ENCODE measurements around the gene AFAP1. TPM values are rescaled to one million over a fixed set of nuclear protein-coding genes. Genes with fewer than 3 reads are reported as not detected.

The AFAP1 gene
- total RNA-seq, 2 experiments from 2014 or later: 18.1 to 18.7 TPM

DNA sequence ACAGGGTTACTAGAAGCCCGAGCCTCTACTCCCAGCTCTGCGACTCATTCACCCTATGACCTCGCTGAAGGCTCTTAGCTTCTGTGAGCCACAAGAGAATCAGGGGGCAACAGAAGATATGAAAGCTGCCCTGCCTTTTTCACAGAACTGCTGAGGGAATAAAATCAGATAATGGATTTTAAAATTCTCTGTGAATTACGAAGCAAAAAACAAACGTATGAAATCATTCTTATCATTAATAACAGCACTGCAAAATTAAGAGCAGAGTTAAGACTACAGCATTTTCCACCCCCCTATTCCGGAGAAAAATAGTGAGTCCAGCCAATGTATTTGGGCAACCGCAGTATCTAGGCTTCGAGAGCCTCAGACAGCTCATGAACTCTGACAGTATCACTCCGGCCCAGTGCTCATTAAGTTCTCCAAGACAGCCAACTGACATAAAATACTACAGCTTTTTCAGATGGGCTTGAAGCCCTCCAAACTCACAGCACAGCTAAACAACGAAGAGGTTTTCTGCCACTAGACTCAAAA, 33.4 kb downstream of the AFAP1 start:
- CTCF ChIA-PET: interaction anchor here (1.3 kb wide), 1 partner anchor 21 kb away, joined by 3 read pairs; no protein-coding TSS in a partner anchor
- POLR2A ChIA-PET: interaction anchor here (0.5 kb wide), 1 partner anchor 128 kb away, joined by 3 read pairs; no protein-coding TSS in a partner anchor

DNA sequence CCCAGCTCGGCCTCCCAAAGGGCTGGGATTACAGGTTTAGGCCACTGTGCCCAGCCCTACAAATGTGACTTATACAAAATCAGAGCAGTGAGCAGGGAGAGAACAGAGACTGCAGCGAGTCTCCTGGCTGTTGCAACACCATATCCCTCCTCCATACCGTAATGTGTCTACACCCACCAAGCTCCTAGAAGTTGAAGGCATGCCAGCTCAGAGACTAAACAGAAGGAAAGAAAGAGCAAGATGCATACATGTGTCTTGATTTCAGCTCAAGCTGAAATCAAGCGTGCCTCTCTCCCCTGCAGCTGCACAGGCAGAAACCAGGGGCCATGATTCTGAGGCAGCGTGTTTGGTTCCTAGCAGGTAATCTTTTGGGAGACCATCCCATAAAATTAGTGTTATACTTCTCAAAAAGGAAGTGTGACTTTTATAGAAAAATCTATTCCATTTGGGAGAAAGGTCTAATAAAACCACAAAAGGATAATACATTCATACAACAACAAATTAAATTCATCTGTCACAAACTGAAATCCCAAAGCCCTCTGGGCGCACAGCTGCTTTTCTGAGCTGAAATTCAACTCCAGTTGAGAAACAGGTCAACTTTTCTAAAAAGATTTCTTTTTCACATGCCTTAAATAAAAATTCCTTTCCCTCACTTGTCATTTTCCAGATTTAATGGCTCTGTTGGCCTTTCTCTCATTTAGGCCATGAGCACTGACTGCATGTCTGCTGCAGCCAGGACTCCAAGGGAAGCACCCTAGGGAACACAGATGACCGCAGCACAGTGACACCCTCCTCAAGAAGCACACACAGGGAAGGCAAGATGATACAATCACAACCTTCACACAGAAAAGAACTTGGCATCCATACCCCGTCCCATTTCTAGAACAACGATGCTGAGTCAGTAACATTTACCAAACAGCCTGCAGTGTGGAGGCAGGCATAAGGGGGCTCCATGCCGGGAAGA, 34.4 kb downstream of the AFAP1 start:
- ChIA-PET CTCF (no interaction called here), POLR2A (no interaction called here)

DNA sequence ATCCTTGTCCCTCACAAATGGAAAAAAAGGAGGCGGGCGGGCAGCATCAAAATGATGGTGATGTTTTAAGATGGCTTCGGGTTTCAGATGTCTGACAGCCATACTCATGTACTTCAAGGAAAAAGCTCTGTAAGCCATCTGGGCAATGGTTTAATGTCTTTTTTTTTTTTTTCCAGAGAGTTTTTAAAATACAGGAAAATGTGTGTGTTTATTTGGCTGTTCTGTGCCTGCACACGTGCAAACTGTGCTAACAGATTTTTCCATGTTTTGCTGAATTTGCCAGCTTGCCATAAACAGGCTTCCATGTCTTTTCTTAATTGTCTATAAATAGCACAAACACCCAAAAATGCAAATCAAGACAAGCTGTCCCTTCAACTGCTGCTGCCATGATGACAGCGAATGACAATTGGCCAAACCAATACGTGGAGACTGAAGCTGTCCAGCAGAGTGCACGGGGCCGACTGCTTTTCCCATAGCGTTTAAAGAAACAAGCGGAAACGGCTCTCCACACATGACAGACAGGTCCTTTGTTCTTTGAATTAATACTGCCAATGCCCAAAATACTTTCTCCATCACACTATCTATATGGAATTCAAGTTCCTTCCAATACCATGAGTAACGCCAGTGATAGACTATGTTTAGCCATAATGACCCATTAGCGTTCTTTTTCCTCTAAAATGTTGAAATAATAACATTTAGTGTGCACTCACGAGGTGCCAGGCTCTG, 35.7 kb downstream of the AFAP1 start:
- CTCF ChIA-PET: interaction anchor here (1.1 kb wide), 1 partner anchor 16 kb away, joined by 3 read pairs; no protein-coding TSS in a partner anchor
- POLR2A ChIA-PET: no interaction called here

GRCh38 chr4:7902826-7903225, 36.8 kb downstream of the AFAP1 start:
- POLR2A ChIA-PET: no interaction called here
- CTCF ChIA-PET: no interaction called here

DNA sequence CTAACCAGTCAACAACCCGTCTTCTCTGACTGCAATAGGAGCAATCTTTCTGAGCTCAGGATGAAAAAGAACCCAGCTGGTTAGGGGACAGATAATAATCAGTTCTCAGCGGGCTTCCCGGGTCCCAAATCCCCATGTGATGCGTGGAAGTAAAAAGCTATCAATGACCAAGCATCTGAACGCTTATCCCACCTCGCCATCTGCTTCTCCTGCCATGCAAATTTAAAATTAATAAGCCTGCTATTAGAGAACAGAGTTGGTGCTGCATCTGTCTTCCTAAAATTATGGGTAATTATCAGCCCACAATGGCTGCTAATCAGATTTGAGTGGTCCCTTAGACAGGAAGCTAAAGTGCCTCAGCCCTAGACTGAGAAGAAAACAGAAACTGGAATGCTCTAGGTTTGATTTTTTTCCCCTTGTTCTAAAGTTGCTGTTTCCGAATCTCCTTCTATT, 37.5 kb downstream of the AFAP1 start:
- CTCF ChIA-PET: no interaction called here
- POLR2A ChIA-PET: no interaction called here

DNA sequence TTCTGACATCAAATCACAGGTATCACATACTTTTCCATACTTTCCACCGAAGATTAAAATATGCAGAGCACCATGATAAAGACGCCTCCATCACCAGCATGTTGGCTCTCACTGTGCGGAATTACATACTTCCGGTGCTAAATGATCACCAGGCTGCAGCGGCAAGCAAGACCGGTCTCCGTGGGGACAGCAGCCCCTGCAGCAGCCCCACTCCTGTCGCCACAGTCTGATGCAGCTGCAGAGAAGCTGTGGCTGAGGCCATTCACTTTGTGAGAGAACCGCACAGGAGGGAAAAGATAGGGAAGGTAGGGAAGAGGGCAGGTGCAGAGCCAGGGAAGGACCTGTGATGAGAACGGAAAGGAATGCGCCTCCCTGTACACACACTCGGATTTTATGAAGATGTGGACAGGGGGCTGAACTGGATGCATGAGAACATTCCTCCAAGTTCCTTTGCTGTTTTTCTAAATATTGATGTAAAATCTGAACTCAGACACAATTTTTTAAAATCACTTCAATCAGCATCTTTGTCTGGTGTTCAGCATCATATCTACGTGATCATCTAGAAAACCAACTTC, 38.3 kb downstream of the AFAP1 start:
- CTCF ChIA-PET: no interaction called here
- POLR2A ChIA-PET: no interaction called here

DNA sequence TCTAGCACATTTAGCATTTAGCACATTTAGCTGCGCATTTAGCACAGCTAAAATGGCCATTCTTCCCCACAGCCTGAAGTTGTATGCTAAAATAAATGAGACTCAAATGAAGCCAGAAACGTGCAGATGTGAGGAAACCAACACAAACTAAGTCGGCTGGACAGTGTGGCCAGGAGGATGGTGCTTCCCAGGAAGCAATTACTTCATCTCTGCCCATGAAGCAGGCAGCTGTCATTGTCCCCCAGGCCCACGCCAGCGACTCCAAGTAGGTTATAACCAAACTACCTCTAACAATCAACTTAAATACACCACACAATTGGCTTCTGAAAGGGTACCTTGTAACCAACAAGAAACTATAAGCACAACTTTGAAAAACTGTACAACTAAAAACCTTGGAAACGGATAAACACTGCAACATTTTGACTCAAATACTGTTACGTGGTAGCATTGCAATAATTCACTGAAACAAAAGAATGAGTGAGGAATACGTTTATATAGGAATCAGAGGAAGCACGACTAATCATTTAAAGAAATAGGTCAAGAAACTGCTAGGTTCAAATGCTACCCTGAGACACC, 39.2 kb downstream of the AFAP1 start:
- POLR2A ChIA-PET: no interaction called here
- CTCF ChIA-PET: no interaction called here

GRCh38 chr4:7899184-7899869, 40.3 kb downstream of the AFAP1 start:
- POLR2A ChIA-PET: no interaction called here

DNA sequence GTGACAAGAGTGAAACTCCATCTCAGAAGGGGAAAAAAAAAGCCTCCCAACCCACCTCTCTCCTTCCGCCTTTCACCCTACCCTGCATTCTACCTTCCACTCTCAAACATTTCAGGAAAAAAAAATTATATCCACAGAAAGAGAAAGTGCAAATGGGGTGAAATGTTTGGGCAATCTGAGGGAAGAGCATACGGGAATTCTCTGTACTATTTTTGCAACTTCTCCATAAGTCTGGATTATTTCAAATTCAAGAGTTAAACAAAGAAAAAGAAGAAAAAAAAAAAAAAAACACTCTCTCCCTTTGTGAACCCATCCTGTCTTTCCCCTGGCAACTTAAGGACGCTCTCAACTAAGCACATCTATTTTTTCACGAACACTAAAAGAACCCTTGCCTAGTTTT, 41.3 kb downstream of the AFAP1 start:
- ChIA-PET POLR2A (no interaction called here), CTCF (no interaction called here)

More at GRCh38 chr4:7899184-7899869, 40.3 kb downstream of the AFAP1 start:
- CTCF ChIA-PET: no interaction called here

DNA sequence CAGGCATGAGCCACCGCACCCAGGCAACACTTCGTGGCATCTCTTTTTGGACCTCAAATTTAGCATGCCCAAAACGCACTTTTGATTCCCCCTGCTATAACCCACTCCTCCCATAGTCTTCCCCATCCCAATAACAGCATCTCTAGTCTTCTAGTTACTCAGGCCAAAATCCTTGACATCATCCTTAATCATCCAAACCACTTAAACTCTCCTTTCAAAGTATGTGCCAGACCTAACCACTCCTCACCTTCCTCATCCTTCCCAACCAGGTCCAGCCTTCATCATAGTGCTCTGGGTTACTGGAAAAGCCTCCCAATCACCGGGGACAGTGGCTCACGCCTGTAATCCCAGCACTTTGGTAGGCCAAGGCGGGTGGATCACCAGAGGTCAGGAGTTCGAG, 41.9 kb downstream of the AFAP1 start:
- CTCF ChIA-PET: no interaction called here
- POLR2A ChIA-PET: no interaction called here

DNA sequence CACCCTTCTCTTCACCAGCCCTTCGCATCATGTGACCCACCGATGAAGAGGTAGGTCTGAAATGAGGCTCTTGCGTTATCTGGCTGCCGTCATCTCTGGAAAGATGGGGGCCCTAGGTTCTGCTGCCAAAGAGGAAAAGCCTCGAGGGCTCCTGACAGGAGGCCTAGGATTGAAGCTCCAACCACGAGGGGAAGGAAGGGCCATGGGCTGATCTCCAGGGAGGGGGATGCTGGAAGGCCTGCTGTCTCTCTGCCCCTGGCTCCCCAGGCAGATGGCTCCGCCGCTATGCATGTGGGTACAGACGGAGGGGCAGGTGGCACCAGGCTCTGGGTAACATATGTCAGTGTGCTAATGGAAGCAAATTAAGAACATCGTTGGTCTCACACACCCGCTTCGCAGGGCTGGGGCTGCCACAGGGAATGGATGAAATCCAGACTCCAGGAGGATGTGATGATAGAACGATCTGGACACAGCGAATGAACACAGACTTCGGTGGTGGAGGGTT, 44.9 kb downstream of the AFAP1 start:
- POLR2A ChIA-PET: no interaction called here
- CTCF ChIA-PET: interaction anchor here (1.4 kb wide), 1 partner anchor 91 kb away, joined by 4 read pairs; no protein-coding TSS in a partner anchor

GRCh38 chr4:7894098-7894676, 45.5 kb downstream of the AFAP1 start:
- POLR2A ChIA-PET: interaction anchor here (0.6 kb wide), 1 partner anchor 88 kb away, joined by 9 read pairs; no protein-coding TSS in a partner anchor
- CTCF ChIA-PET: no interaction called here

DNA sequence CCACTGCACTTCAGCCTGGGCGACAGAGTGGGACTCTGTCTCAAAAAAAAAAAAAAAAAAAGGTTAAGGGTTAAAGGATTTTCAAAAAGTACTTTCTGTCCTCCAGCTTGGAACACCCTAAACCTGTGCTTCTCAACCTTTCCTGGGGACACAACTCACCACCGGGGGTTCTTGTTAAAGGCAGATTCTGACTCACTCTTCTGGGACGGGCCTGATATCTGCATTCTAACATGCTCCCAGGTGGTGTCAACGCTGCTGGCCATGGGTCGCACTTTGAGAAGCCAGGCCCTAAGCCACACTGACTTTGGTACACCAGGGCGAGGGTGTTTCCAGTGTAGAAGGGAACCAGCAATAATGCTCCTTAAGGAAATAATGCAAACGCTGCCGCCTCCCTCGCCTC, 46.1 kb downstream of the AFAP1 start:
- CTCF ChIA-PET: no interaction called here
- POLR2A ChIA-PET: interaction anchor here (0.6 kb wide), 1 partner anchor 87 kb away, joined by 9 read pairs; no protein-coding TSS in a partner anchor

DNA sequence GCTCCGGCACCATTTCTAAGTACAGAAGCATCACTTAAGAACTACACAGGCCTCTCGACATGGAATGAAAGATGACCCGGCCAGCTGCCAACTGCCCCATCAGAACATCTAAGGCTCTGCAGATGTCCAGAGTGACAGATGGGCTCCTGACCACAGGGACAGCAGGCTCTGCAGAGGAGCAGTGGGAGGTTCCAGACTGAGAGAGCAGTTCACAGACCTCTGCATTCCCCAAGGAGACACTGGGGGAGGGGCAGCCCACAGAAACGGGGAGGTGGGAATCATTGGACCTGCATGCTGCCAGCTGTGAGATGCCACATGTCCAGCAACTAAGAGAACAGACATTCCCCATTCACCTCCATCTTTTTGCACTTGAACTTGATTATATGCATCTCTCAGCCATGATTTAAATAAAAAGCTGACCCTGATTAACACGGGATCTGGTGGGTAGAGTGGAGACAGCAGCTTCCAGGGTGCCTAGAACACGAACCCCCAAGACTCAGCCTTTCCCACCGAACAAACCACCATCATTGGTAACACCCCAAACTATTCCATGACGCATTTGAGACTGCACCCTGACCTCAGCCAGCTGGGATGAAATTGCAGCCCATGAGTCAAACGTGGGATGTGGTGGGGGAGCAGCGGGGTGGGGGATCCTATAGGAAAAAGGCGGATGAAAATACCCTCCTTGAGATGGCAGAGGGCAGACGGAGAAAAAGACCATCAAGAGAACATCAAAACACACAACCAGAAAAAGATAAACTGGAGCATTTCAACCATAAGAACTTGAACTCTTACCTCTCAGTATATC, 47.2 kb downstream of the AFAP1 start:
- POLR2A ChIA-PET: no interaction called here
- CTCF ChIA-PET: no interaction called here

DNA sequence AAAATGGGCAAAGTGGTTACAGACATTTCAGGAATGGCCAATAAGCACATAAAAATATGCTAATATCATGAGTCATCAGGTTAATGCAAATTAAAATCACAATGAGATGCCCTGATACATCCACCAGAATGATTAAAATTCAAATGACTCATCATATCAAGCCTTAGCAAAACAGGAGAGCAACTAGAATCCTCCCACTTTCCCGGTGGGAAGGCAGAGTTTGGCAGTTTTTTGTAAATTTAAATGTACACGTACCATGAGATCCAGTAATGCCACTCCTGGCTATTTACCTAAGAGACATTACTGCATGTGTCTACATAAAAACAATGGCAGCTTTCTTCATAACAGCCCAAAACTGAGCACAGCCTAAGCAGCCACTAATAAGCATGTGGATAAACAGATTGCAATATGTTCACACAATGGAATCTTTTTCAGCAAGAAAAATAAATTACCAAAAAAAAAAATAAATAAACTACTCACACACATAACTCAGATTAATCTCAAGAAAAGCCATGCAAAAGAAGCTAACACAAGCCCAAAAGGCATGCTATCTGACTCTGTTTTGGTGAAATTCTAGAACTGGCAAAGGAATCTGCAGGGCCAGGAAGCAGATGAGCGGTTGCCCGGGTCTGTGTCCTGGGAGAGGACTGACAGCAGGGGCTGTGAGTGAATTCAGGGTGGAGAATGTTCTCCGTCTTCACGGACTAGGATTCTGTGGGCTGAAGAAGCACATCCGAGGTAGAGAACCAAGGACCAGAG, 48.8 kb downstream of the AFAP1 start:
- ChIA-PET POLR2A (no interaction called here), CTCF (interaction anchor here (0.7 kb wide), 1 partner anchor 396 kb away, joined by 3 read pairs; no protein-coding TSS in a partner anchor)

- POLR2A ChIA-PET: no interaction called here
Measured at GRCh38 chr4:7887436-7887835, 52.2 kb downstream of the AFAP1 start.

More at GRCh38 chr4:7887436-7887835, 52.2 kb downstream of the AFAP1 start:
- CTCF ChIA-PET: no interaction called here

Data from activated CD8-positive, alpha-beta memory T cell treated with anti-CD3 and anti-CD28 coated beads for 36 hours (primary cell).